H9 (cell line): Measurements from ENCODE around the gene TXNDC11. TPM values are rescaled to one million over a fixed set of nuclear protein-coding genes. Genes with fewer than 3 reads are reported as not detected.
A peak's percentile ranks its signal among the peaks of the same experiment; 100 is the strongest.

Experiments used
- DNase-seq: peaks from one replicate; pipeline ENCODE4 v3.0.0-alpha.2; 2017
- H2AFZ ChIP-seq: one replicate; pipeline ENCODE4 v1.6.1; 2013; ENCODE audit warnings: mild to moderate bottlenecking, low read length, control low read depth, moderate library complexity
- H2AK5ac ChIP-seq: 2 replicates; pipeline ENCODE4 v1.6.1; 2013; ENCODE audit warnings: low read length, control low read depth, mixed read lengths; ENCODE audit not compliant: insufficient read length
- H2BK120ac ChIP-seq: one replicate; pipeline ENCODE4 v1.6.1; 2013; ENCODE audit warnings: low read depth, mild to moderate bottlenecking, low read length, control low read depth, inconsistent platforms; ENCODE audit not compliant: poor library complexity, severe bottlenecking
- H2BK12ac ChIP-seq: 2 replicates; pipeline ENCODE4 v1.6.1; 2013; ENCODE audit warnings: low read length, control low read depth, mixed read lengths, low read depth; ENCODE audit not compliant: insufficient read length
- H2BK15ac ChIP-seq: 2 replicates; pipeline ENCODE4 v1.6.1; 2013; ENCODE audit warnings: low read depth, low read length, control low read depth
- H2BK20ac ChIP-seq: one replicate; pipeline ENCODE4 v1.6.1; 2013; ENCODE audit warnings: low read depth, mild to moderate bottlenecking, low read length, control low read depth, inconsistent platforms; ENCODE audit not compliant: poor library complexity, severe bottlenecking
- H2BK5ac ChIP-seq: 2 replicates; pipeline ENCODE4 v1.6.1; 2013; ENCODE audit warnings: low read length, control low read depth, mixed read lengths; ENCODE audit not compliant: insufficient read length
- H3K14ac ChIP-seq: 2 replicates; pipeline ENCODE4 v1.6.1; 2013; ENCODE audit warnings: low read length, control low read depth; ENCODE audit not compliant: insufficient read depth
- H3K18ac ChIP-seq: 2 replicates; pipeline ENCODE4 v1.6.1; 2013; ENCODE audit warnings: low read depth, mild to moderate bottlenecking, mixed read lengths, low read length, control low read depth; ENCODE audit not compliant: insufficient read length
- H3K23ac ChIP-seq: 2 replicates; pipeline ENCODE4 v1.6.1; 2013; ENCODE audit warnings: low read length, control low read depth, mixed read lengths, low read depth; ENCODE audit not compliant: insufficient read length
- H3K23me2 ChIP-seq: 2 replicates; pipeline ENCODE4 v1.6.1; 2013; ENCODE audit warnings: low read depth, mild to moderate bottlenecking, mixed read lengths, low read length, control low read depth; ENCODE audit not compliant: insufficient read length, poor library complexity, severe bottlenecking
- H3K27ac ChIP-seq: 2 replicates; pipeline ENCODE4 v1.5.1; 2013; ENCODE audit warnings: low read length, control low read depth, mixed read lengths, low read depth; ENCODE audit not compliant: insufficient read length
- H3K27me3 ChIP-seq: 2 replicates; pipeline ENCODE4 v1.6.1; 2013; ENCODE audit warnings: low read length, control low read depth, inconsistent platforms; ENCODE audit not compliant: insufficient read depth
- H3K4ac ChIP-seq: 2 replicates; pipeline ENCODE4 v1.6.1; 2013; ENCODE audit warnings: low read depth, mild to moderate bottlenecking, control low read depth, inconsistent platforms, low read length, moderate library complexity
- H3K4me1 ChIP-seq: 2 replicates; pipeline ENCODE4 v1.6.1; 2013; ENCODE audit warnings: low read length, control low read depth, inconsistent platforms; ENCODE audit not compliant: insufficient read depth
- H3K4me2 ChIP-seq: 2 replicates; pipeline ENCODE4 v1.6.1; 2013; ENCODE audit warnings: low read length, control low read depth, mixed read lengths; ENCODE audit not compliant: insufficient read length, insufficient read depth
- H3K56ac ChIP-seq: 2 replicates; pipeline ENCODE4 v1.6.1; 2013; ENCODE audit warnings: low read depth, mild to moderate bottlenecking, mixed read lengths, low read length, control low read depth; ENCODE audit not compliant: insufficient read length
- H3K79me1 ChIP-seq: 2 replicates; pipeline ENCODE4 v1.6.1; 2013; ENCODE audit warnings: low read depth, mild to moderate bottlenecking, moderate library complexity, low read length, control low read depth, inconsistent platforms; ENCODE audit not compliant: insufficient read depth, poor library complexity, severe bottlenecking
- H3K79me2 ChIP-seq: 2 replicates; pipeline ENCODE4 v1.6.1; 2013; ENCODE audit warnings: low read length, control low read depth, inconsistent platforms; ENCODE audit not compliant: insufficient read depth
- H3K9ac ChIP-seq: 2 replicates; pipeline ENCODE4 v1.6.1; 2013; ENCODE audit warnings: low read length, control low read depth, mixed read lengths; ENCODE audit not compliant: insufficient read length; ENCODE audit errors: extremely low read depth
- H3K9me3 ChIP-seq: one replicate; pipeline ENCODE4 v1.6.1; 2013; ENCODE audit warnings: low read depth, low read length, inconsistent platforms; ENCODE audit not compliant: control insufficient read depth
- H3T11ph ChIP-seq: one replicate; pipeline ENCODE4 v1.6.1; 2013; ENCODE audit warnings: mild to moderate bottlenecking, low read length, control low read depth, inconsistent platforms
- H4K20me1 ChIP-seq: one replicate; pipeline ENCODE4 v1.6.1; 2013; ENCODE audit not compliant: control insufficient read depth, insufficient read length, insufficient read depth
- H4K5ac ChIP-seq: 2 replicates; pipeline ENCODE4 v1.6.1; 2013; ENCODE audit warnings: low read depth, mild to moderate bottlenecking, mixed read lengths, low read length, control low read depth; ENCODE audit not compliant: insufficient read length
- H4K8ac ChIP-seq: replicated peaks from 2 replicates; pipeline ENCODE4 v1.6.1; 2013; ENCODE audit warnings: low read length, control low read depth, mixed read lengths, low read depth; ENCODE audit not compliant: insufficient read length
- H4K91ac ChIP-seq: 2 replicates; pipeline ENCODE4 v1.6.1; 2013; ENCODE audit warnings: low read depth, mild to moderate bottlenecking, moderate library complexity, mixed read lengths, low read length, control low read depth; ENCODE audit not compliant: insufficient read length
- H3K27ac Mint-ChIP-seq, 3 experiments: 2 replicates in 2 of 3; 3 replicates in 1 of 3; pipeline ENCODE4 v1.8.0; 2020 to 2021; ENCODE audit warnings: mixed read lengths in 3 of 3, mild to moderate bottlenecking in 1 of 3, moderate library complexity in 1 of 3
- H3K27me3 Mint-ChIP-seq: 2 replicates; pipeline ENCODE4 v1.8.0; 2021; ENCODE audit warnings: low read depth, mild to moderate bottlenecking, moderate library complexity, mixed read lengths
- H3K36me3 Mint-ChIP-seq, 3 experiments: 2 replicates in 2 of 3; 3 replicates in 1 of 3; pipeline ENCODE4 v1.8.0; 2020 to 2021; ENCODE audit warnings: low read depth in 3 of 3, mixed read lengths in 3 of 3; ENCODE audit not compliant: insufficient read depth in 1 of 3
- H3K4me1 Mint-ChIP-seq, 2 experiments: 2 replicates each; pipeline ENCODE4 v1.8.0; 2020; ENCODE audit warnings: mixed read lengths in 2 of 2
- H3K4me3 Mint-ChIP-seq, 2 experiments: 2 replicates in 1 of 2; 3 replicates in 1 of 2; pipeline ENCODE4 v1.8.0; 2020 to 2021; ENCODE audit warnings: mild to moderate bottlenecking in 2 of 2, mixed read lengths in 2 of 2, moderate library complexity in 1 of 2
- H3K9me3 Mint-ChIP-seq, 2 experiments: 2 replicates in 1 of 2; 3 replicates in 1 of 2; pipeline ENCODE4 v1.8.0; 2020; ENCODE audit warnings: mild to moderate bottlenecking in 2 of 2, mixed read lengths in 2 of 2, moderate library complexity in 1 of 2
- CTCF ChIP-seq: fragments of 200-600 bp; sonication (generic); conservative IDR thresholded peaks from 3 replicates; pipeline ENCODE4 v1.8.0; 2021; ENCODE audit warnings: antibody characterized with exemption, mild to moderate bottlenecking
- WGBS: extraction: QIAGEN DNeasy Blood & Tissue Kit; methylation state at CpG from one replicate; pipeline ENCODE4 v1.1.7; 2013; ENCODE audit warnings: missing lambda C conversion rate, low lambda C conversion rate, mixed read lengths; ENCODE audit not compliant: insufficient read length; ENCODE audit errors: extremely low coverage; 5-methylcytosine and 5-hydroxymethylcytosine counted together
- total RNA-seq: library from RNA; stranded (reverse); gene quantifications from 2 replicates; pipeline ENCODE4 v1.2.1, GENCODE V29; 2021

Gene TXNDC11
- total RNA-seq, 1 experiment from 2014 or later = 12.2 TPM

GRCh38 chr16:11757671-11758545 is 15.3 kb upstream of the TXNDC11 start:
- Histone ChIP-seq H4K91ac (no peak overlapping the region), H4K5ac (no peak overlapping the region), H3K4ac (no peak overlapping the region), H2BK20ac (no peak overlapping the region), H3K9ac (no peak overlapping the region), H3K23me2 (no peaks in the 10 kb centered on the region), H3K27ac (no peak overlapping the region), H3K4me1 (no peaks in the 10 kb centered on the region), H3K23ac (no peak overlapping the region), H2AFZ (no peak overlapping the region), H3K18ac (no peak overlapping the region), H2BK15ac (no peak overlapping the region), H2BK5ac (no peak overlapping the region), H3K4me2 (no peak overlapping the region), H3K9me3 (no peaks in the 10 kb centered on the region), H4K8ac (no peak overlapping the region), H3K79me2 (no peaks in the 10 kb centered on the region), H2AK5ac (no peak overlapping the region), H4K20me1 (no peaks in the 10 kb centered on the region), H3K14ac (no peak overlapping the region), H3K79me1 (no peaks in the 10 kb centered on the region), H2BK12ac (no peak overlapping the region), H2BK120ac (no peak overlapping the region), H3T11ph (no peak overlapping the region), H3K27me3 (no peaks in the 10 kb centered on the region), H3K56ac (no peak overlapping the region)
- Mint-ChIP-seq H3K4me1 (no peaks in the 10 kb centered on the region), H3K4me3 (no peak overlapping the region), H3K36me3 (peaks cover 25 to 77% (median 76%) of the 10 kb centered on the region in 3 experiments; a peak in 6 of 7 replicates), H3K27me3 (no peaks in the 10 kb centered on the region), H3K27ac (peak overlapping the region in 1 of 3 experiments; percentile 51; a peak in 2 of 7 replicates), H3K9me3 (no peaks in the 10 kb centered on the region)
- no peak for DNase-seq
- no CpG with 5 or more reads among the region's 10 CpGs for WGBS
- no peak for TF ChIP-seq CTCF
